ENCODE results near the gene RASD2.
"Not testable (repeated sequence)": the region's sequence is repeated elsewhere in the genome, so short reads cannot be mapped to it uniquely, and the experiment has no call there.

GRCh38 chr22:35515952-35516351 lies 24.7 kb upstream of the RASD2 start:
- not testable (repeated sequence) for TF ChIP-seq CTCF, POLR2A (IDR thresholded peaks at IDR 0.05)
